Breast epithelium (tissue), 3 donors: ENCODE results near the gene SLC25A21.

Source experiments
- POLR2A ChIP-seq: fragments of 450-650 bp; IDR thresholded peaks from one replicate; pipeline ENCODE4 v1.6.1; 2016; ENCODE audit warnings: antibody characterized with exemption, mild to moderate bottlenecking, moderate library complexity
- TF ChIP-seq, protein P1 (sequence below), 3 donors: fragments of 450-650 bp; IDR thresholded peaks; one replicate each; pipeline ENCODE4 v1.5.1; 2016 to 2017; ENCODE audit warnings: antibody characterized with exemption in 3 of 3, mild to moderate bottlenecking in 3 of 3, moderate library complexity in 3 of 3

DNA sequence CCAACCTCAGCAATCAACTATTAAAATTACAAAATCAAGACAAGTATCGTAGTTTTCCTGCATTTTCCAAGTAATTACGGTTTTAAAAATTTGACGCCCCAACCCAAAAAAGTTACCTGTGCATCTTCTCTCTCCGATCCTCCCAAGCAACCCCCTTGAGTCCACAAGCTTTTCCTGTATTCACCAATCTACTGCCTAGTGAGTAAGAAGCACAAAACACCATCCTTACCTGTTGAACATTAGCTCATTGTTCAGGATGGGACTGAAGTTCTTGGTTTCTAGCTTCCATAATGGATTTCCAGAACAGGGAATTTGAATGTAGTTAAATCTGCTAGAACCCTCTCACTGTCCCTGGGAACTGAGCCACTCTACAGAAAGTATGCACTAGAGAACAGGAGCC, 348.8 kb downstream of the SLC25A21 start:
- TF ChIP-seq, protein P1, sequence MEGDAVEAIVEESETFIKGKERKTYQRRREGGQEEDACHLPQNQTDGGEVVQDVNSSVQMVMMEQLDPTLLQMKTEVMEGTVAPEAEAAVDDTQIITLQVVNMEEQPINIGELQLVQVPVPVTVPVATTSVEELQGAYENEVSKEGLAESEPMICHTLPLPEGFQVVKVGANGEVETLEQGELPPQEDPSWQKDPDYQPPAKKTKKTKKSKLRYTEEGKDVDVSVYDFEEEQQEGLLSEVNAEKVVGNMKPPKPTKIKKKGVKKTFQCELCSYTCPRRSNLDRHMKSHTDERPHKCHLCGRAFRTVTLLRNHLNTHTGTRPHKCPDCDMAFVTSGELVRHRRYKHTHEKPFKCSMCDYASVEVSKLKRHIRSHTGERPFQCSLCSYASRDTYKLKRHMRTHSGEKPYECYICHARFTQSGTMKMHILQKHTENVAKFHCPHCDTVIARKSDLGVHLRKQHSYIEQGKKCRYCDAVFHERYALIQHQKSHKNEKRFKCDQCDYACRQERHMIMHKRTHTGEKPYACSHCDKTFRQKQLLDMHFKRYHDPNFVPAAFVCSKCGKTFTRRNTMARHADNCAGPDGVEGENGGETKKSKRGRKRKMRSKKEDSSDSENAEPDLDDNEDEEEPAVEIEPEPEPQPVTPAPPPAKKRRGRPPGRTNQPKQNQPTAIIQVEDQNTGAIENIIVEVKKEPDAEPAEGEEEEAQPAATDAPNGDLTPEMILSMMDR (IDR thresholded peaks at IDR 0.05), result no peak
- TF ChIP-seq POLR2A, result no peak
